Activated B cell treated with CpG ODN at 0.5 μM for 24 hours (primary cell): ENCODE measurements around the gene CRISP1. TPM values are rescaled to one million over a fixed set of nuclear protein-coding genes. Genes with fewer than 3 reads are reported as not detected.

Experiments used
- ATAC-seq: fragments of 200-7000 bp; cut with Tn5 transposase; one replicate; pipeline ENCODE4 v1.10.0; 2021; ENCODE audit warnings: low read depth, mild to moderate bottlenecking, moderate library complexity
- CTCF ChIA-PET: fragments of 350-600 bp; sonication (Branson Sonifier 250); formaldehyde crosslinking; loops from one replicate; lab custom pipeline; 2021; ENCODE audit warnings: antibody characterized with exemption; lab: Charles Lee
- POLR2A ChIA-PET: fragments of 350-600 bp; sonication (Branson Sonifier 250); formaldehyde crosslinking; loops from one replicate; lab custom pipeline; 2021; ENCODE audit warnings: antibody characterized with exemption; lab: Charles Lee
- DNase-seq: peaks from one replicate; pipeline ENCODE4 v3.0.0; 2022
- H3K27ac Mint-ChIP-seq: one replicate; pipeline ENCODE4 v1.8.0; 2020; ENCODE audit warnings: mixed read lengths
- H3K27me3 Mint-ChIP-seq: one replicate; pipeline ENCODE4 v1.8.0; 2021; ENCODE audit warnings: mixed read lengths
- H3K36me3 Mint-ChIP-seq: one replicate; pipeline ENCODE4 v1.8.0; 2021; ENCODE audit warnings: low read depth, mixed read lengths
- H3K4me1 Mint-ChIP-seq: one replicate; pipeline ENCODE4 v1.8.0; 2021; ENCODE audit warnings: mixed read lengths
- H3K4me3 Mint-ChIP-seq: one replicate; pipeline ENCODE4 v1.8.0; 2020; ENCODE audit warnings: mild to moderate bottlenecking, mixed read lengths
- H3K9me3 Mint-ChIP-seq: one replicate; pipeline ENCODE4 v1.8.0; 2020; ENCODE audit warnings: mixed read lengths
- CTCF ChIP-seq: fragments of 200-600 bp; IDR thresholded peaks from one replicate; pipeline ENCODE4 v1.8.0; 2022; ENCODE audit warnings: antibody characterized with exemption, mild to moderate bottlenecking
- intact Hi-C: fragments of 100-400 bp; cut with micrococcal nuclease; formaldehyde crosslinking; loops from one replicate; pipeline ENCODE4 v1.15.1; 2024
- total RNA-seq: library from RNA; stranded (reverse); gene quantifications from 2 replicates; pipeline ENCODE4 v1.2.3, GENCODE V29; 2022

The CRISP1 gene
- total RNA-seq, 1 donor from 2014 or later, result not detected

DNA sequence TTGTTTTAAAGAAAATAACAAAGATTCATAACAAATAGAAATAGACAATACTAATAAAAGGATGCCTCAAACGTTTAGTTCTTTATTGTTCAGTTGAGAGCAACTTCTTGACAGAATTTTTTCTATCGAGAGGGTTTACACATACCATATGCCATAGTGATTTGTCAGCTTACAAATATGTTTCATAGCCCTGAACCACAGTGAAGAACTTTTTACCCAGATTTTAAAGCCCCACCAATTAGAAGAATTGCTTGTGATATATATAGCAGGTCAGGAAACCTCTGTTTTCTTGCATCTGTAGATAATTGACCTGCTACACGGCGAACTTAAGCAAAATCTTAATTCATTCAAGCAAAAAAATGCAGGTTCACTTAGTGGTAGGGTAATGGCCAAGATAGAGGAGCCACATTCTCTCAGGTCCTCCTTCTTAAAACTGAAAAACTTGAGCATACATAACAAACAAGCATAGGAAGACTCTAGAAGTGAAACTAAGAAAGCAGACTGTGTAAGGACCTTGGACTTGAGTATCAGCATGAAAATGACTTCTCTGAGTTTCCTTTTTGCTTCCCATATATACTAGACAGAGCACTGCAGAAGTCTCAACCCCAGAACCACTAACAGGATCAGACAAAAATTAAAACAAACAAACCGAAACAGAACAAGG lies 39.5 kb downstream of the CRISP1 start:
- H3K27me3 Mint-ChIP-seq, result no peaks in the 10 kb centered on the region
- ATAC-seq, result no peak
- DNase-seq, result no peak
- intact Hi-C loops, result no loop called here
- H3K4me3 Mint-ChIP-seq, result no peak overlapping the region
- TF ChIP-seq CTCF, result no peak
- no peaks in the 10 kb centered on the region for H3K36me3 Mint-ChIP-seq
- no peaks in the 10 kb centered on the region for H3K4me1 Mint-ChIP-seq
- CTCF ChIA-PET, result no interaction called here
- POLR2A ChIA-PET, result no interaction called here
- H3K9me3 Mint-ChIP-seq, result no peaks in the 10 kb centered on the region
- no peak overlapping the region for H3K27ac Mint-ChIP-seq

DNA sequence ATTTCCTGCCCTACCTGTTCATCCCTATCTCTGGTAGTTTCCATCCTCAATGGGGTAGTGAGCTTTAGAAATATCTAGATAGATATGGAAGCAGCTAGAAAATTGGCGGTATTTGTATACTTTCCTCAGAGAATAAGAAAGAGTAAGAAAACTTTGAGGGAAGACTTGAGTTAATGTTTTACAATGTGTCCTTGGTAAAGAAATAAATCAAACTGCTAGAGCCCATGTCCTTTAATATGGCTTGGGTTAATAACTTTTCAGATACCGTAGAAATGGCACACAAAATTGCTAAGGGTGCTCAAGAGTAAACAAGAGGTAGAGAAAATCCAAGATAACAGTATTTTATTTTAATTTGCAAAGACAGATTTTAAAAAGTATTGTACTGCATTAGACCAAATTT lies 51.2 kb downstream of the CRISP1 start:
- Mint-ChIP-seq H3K36me3 (no peaks in the 10 kb centered on the region), H3K27ac (no peak overlapping the region), H3K4me3 (no peak overlapping the region), H3K9me3 (no peaks in the 10 kb centered on the region), H3K27me3 (no peaks in the 10 kb centered on the region), H3K4me1 (no peaks in the 10 kb centered on the region)
- ATAC-seq, result no peak
- no peak for TF ChIP-seq CTCF
- CTCF ChIA-PET, result no interaction called here
- intact Hi-C loops, result no loop called here
- POLR2A ChIA-PET, result no interaction called here
- DNase-seq, result no peak

DNA sequence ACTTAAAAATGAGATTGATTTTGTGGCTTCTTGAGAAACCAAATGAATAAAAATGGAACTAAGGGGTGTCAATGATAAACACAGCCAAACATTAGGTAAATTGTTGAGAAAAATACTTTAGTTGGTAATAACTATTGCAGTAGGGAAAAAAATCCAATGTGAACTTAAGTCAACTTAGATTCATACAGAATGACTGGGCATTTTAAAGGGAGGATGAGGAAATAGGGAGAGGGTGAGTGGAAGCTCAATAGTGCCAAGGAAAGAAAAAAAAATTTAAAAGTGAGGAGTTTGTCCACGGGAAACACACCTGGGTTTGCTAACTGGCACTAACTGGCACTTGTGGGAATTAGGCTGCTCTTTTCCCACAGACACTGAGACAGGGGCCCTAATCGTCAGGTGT lies 53.1 kb downstream of the CRISP1 start:
- H3K9me3 Mint-ChIP-seq, result peaks cover 3% of the 10 kb centered on the region
- CTCF ChIA-PET, result no interaction called here
- no peaks in the 10 kb centered on the region for H3K27me3 Mint-ChIP-seq
- DNase-seq, result no peak
- H3K4me1 Mint-ChIP-seq, result no peaks in the 10 kb centered on the region
- H3K27ac Mint-ChIP-seq, result no peak overlapping the region
- H3K36me3 Mint-ChIP-seq, result no peaks in the 10 kb centered on the region
- no peak for ATAC-seq
- intact Hi-C loops, result no loop called here
- no peak overlapping the region for H3K4me3 Mint-ChIP-seq
- POLR2A ChIA-PET, result no interaction called here
- TF ChIP-seq CTCF, result no peak

DNA sequence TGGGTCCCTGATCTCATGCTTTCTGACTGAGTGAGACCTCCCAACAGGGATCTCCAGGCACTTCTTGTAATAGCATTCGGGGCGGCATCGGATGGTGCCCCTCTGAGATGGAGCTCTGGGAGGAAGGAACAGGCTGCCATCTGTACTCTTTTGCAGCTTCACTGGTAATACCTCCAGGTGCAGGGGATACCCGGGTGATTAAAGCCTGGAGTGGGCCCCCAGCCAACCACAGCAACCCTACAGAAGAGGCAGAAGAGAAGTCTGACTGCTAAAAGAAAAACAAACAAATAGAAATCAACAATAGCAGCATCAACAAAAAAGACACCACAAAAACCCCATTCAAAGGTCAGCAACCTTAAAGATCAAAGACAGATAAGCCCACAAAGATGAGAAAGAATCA lies 60.2 kb downstream of the CRISP1 start:
- CTCF ChIA-PET, result no interaction called here
- H3K9me3 Mint-ChIP-seq, result peaks cover 3% of the 10 kb centered on the region
- TF ChIP-seq CTCF, result no peak
- H3K4me3 Mint-ChIP-seq, result no peak overlapping the region
- ATAC-seq (no peak), DNase-seq (no peak)
- H3K27me3 Mint-ChIP-seq, result no peaks in the 10 kb centered on the region
- H3K27ac Mint-ChIP-seq, result no peak overlapping the region
- no peaks in the 10 kb centered on the region for H3K36me3 Mint-ChIP-seq
- POLR2A ChIA-PET, result no interaction called here
- H3K4me1 Mint-ChIP-seq, result no peaks in the 10 kb centered on the region
- intact Hi-C loops, result no loop called here

- Mint-ChIP-seq H3K4me3 (no peak overlapping the region), H3K9me3 (peaks cover 3% of the 10 kb centered on the region), H3K36me3 (no peaks in the 10 kb centered on the region), H3K4me1 (no peaks in the 10 kb centered on the region), H3K27me3 (no peaks in the 10 kb centered on the region), H3K27ac (no peak overlapping the region)
- ChIA-PET POLR2A (no interaction called here), CTCF (no interaction called here)
- no peak for TF ChIP-seq CTCF
- ATAC-seq (no peak), DNase-seq (no peak)
- intact Hi-C loops, result no loop called here
These were observed 61.1 kb downstream of the CRISP1 start for GRCh38 chr6:49805246-49805645.
